Neuron (in vitro differentiated cells): ENCODE data around the gene DPP4.

ENCODE experiments used
- H2AFZ ChIP-seq: one replicate; pipeline ENCODE4 v1.6.1; 2013; ENCODE audit warnings: low read depth, mild to moderate bottlenecking, inconsistent platforms, low read length, moderate library complexity
- H3K27me3 ChIP-seq: one replicate; pipeline ENCODE4 v1.6.1; 2013; ENCODE audit warnings: low read length; ENCODE audit not compliant: insufficient read depth
- H3K36me3 ChIP-seq: one replicate; pipeline ENCODE4 v1.6.1; 2013; ENCODE audit warnings: low read length; ENCODE audit not compliant: insufficient read depth
- H3K4me1 ChIP-seq: one replicate; pipeline ENCODE4 v1.6.1; 2013; ENCODE audit warnings: low read length; ENCODE audit not compliant: insufficient read depth
- H3K4me3 ChIP-seq: 2 replicates; pipeline ENCODE4 v1.5.1; 2013; ENCODE audit warnings: mild to moderate bottlenecking, low read length, moderate library complexity
- H3K9me3 ChIP-seq: one replicate; pipeline ENCODE4 v1.6.1; 2013; ENCODE audit warnings: low read length

DPP4 gene

DNA sequence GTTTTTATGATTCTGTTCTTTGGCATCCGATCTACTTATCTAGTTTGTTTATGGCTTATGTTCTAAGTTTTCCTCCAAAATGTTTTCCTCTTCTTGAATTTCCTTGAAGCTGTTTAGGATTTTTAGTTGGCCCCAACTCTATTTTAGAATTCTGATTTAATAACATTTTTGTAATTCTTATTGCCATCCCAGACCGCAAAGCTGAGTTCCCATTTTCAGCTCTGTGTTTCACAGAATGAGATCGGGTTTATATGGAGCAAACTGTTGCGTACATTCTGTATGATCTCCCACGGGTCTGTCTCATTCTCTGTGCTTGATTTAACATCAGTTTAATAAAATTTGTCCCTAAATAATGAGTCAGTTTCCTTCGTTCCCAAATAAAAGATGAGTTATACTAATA lies 59.3 kb downstream of the DPP4 start:
- Histone ChIP-seq H3K9me3 (no peaks in the 10 kb centered on the region), H3K4me1 (peaks cover 8% of the 10 kb centered on the region), H3K27me3 (no peaks in the 10 kb centered on the region), H3K4me3 (no peak overlapping the region), H2AFZ (no peak overlapping the region), H3K36me3 (no peaks in the 10 kb centered on the region)

DNA sequence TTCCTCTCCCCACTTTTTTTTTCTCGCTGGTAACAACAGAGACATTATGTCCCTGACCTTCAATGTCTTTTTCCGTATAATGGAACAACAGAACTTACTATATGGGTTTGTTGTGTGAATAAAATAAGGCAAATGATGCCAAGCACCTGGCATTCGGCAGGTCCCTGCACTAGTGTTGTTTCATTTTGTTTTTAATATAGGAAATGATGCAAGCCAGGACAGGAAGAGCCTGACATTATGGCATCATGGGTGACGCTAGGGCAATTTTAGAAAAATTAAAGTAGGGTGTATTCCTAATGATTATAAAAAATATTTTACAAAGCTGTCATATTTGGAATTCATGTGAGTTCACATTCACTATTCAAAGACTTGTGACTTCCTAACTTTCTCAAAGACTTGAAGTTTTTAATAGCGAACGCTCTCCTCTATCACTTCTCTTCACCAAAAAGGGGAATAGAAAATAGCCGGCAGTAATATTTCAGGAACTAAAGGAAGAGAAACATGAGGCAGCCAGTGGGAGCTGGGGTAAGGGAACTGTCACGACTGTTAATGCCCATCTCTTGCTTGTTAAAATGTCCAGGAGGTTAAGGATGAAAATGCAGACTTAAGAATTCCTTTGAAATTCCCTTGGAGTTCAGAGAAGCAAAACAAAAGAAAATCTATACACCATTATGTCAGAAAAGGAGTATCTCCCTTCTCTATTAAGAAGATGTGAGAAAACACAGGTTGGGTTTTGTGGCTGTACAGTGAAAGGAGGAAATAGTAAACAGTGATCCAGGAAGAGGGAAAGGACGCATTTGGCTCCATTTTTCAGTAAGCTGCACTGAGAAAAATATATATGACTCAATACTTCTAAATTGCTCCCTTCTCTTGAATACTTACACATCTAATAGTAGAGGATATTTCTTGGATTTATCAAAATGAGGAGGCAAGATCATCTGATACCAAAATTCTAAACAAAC lies 60.2 kb downstream of the DPP4 start:
- no peaks in the 10 kb centered on the region for H3K36me3 ChIP-seq
- no peak overlapping the region for H3K4me3 ChIP-seq
- peaks cover 8% of the 10 kb centered on the region for H3K4me1 ChIP-seq
- H2AFZ ChIP-seq = no peak overlapping the region
- H3K9me3 ChIP-seq = no peaks in the 10 kb centered on the region
- no peaks in the 10 kb centered on the region for H3K27me3 ChIP-seq

GRCh38 chr2:162012565-162013058 lies 61.4 kb downstream of the DPP4 start:
- no peaks in the 10 kb centered on the region for H3K9me3 ChIP-seq
- H3K4me1 ChIP-seq = peaks cover 8% of the 10 kb centered on the region
- no peak overlapping the region for H2AFZ ChIP-seq
- H3K4me3 ChIP-seq = no peak overlapping the region
- no peaks in the 10 kb centered on the region for H3K36me3 ChIP-seq
- no peaks in the 10 kb centered on the region for H3K27me3 ChIP-seq

GRCh38 chr2:162011706-162012564 lies 62.1 kb downstream of the DPP4 start:
- Histone ChIP-seq H2AFZ (no peak overlapping the region), H3K27me3 (no peaks in the 10 kb centered on the region), H3K9me3 (no peaks in the 10 kb centered on the region), H3K36me3 (no peaks in the 10 kb centered on the region), H3K4me1 (peaks cover 8% of the 10 kb centered on the region), H3K4me3 (no peak overlapping the region)

GRCh38 chr2:162009543-162009942 lies 64.5 kb downstream of the DPP4 start:
- Histone ChIP-seq H3K27me3 (no peaks in the 10 kb centered on the region), H2AFZ (no peak overlapping the region), H3K4me3 (no peak overlapping the region), H3K36me3 (no peaks in the 10 kb centered on the region), H3K4me1 (peaks cover 8% of the 10 kb centered on the region), H3K9me3 (no peaks in the 10 kb centered on the region)

DNA sequence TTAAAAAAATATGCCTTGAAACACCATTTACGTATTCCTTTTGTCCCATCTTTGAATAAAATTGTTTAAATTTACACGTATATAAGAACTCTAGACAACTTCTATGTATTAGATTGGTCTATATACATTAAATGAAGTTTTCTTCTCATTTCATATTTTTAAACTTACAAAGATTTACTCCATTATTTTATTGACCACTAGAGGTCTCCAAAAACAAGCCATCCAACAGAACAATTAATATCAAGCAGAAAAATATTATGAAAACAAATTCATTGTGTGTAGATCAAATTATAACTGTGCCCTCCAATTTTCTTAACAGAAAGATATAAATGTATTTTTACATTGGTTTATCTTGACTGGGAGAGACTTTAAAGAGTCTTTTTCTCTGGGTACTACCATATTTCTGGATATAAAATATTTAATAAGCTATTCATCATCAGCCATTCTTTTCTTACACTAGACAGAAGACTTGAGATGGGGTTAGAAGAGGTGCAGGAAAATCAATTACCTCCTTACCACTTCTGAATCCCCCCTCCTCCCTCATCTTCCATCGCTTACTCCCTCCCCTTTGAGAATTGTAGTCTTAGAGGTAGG lies 66.5 kb downstream of the DPP4 start:
- H3K27me3 ChIP-seq = no peaks in the 10 kb centered on the region
- H3K4me3 ChIP-seq = no peak overlapping the region
- H3K9me3 ChIP-seq = no peaks in the 10 kb centered on the region
- H2AFZ ChIP-seq = no peak overlapping the region
- no peaks in the 10 kb centered on the region for H3K36me3 ChIP-seq
- peaks cover 7% of the 10 kb centered on the region for H3K4me1 ChIP-seq

- Histone ChIP-seq H2AFZ (no peak overlapping the region), H3K9me3 (no peaks in the 10 kb centered on the region), H3K4me1 (peaks cover 19% of the 10 kb centered on the region), H3K4me3 (no peak overlapping the region), H3K36me3 (no peaks in the 10 kb centered on the region), H3K27me3 (no peaks in the 10 kb centered on the region)
Measured at GRCh38 chr2:162006337-162006736, 67.7 kb downstream of the DPP4 start.

- Histone ChIP-seq H3K27me3 (no peaks in the 10 kb centered on the region), H3K9me3 (no peaks in the 10 kb centered on the region), H3K4me3 (no peak overlapping the region), H3K36me3 (no peaks in the 10 kb centered on the region), H2AFZ (no peak overlapping the region), H3K4me1 (peaks cover 19% of the 10 kb centered on the region)
Measured at GRCh38 chr2:162004031-162004430, 70.0 kb downstream of the DPP4 start.

- Histone ChIP-seq H3K36me3 (no peaks in the 10 kb centered on the region), H3K9me3 (no peaks in the 10 kb centered on the region), H3K4me3 (no peak overlapping the region), H3K4me1 (peaks cover 19% of the 10 kb centered on the region), H3K27me3 (no peaks in the 10 kb centered on the region), H2AFZ (no peak overlapping the region)
Measured at GRCh38 chr2:162002623-162003235, 71.3 kb downstream of the DPP4 start.

DNA sequence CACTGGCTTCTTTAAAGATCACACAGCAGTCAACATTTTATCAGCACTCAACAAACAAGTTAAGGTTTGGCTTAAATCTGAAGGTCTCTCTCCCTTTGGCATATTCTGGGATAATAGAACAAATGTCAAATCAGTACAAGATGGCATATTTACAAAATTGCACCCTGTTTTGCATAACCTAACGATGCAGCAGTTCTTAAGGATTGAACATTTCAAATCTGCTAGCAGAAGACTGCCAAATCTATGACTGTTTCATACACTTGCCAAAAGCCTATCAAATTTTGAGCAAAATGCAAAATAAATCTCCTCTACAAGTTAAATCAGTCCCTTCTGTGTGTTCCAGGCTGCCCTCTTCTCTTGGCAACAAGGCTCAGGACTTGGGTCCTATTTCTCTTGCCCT lies 73.6 kb downstream of the DPP4 start:
- Histone ChIP-seq H3K4me1 (peaks cover 23% of the 10 kb centered on the region), H3K9me3 (no peaks in the 10 kb centered on the region), H3K27me3 (no peaks in the 10 kb centered on the region), H3K4me3 (no peak overlapping the region), H3K36me3 (no peaks in the 10 kb centered on the region), H2AFZ (no peak overlapping the region)

GRCh38 chr2:161999321-161999720 lies 74.7 kb downstream of the DPP4 start:
- H3K36me3 ChIP-seq = no peaks in the 10 kb centered on the region
- H3K4me3 ChIP-seq = no peak overlapping the region
- peaks cover 27% of the 10 kb centered on the region for H3K4me1 ChIP-seq
- no peaks in the 10 kb centered on the region for H3K27me3 ChIP-seq
- H2AFZ ChIP-seq = no peak overlapping the region
- H3K9me3 ChIP-seq = no peaks in the 10 kb centered on the region

DNA sequence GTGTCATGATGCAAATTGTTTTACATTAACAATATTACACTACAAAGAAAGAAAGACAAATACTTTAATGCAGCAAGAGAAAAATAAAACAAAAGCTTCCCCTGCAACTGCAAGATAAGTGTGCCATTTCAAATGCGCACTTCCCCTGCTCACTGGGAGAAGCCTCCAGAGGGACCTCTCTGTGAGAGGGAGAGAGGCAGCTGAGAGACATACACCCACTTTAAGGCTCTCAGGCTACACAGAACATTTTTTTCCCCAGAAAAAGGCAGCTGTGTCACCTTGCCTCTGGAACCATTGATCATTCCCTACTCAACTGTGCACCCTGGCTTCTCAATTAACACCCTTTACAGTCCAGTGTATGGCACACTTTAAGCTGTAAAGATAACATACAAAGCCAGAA lies 75.2 kb downstream of the DPP4 start:
- no peaks in the 10 kb centered on the region for H3K36me3 ChIP-seq
- H3K4me3 ChIP-seq = no peak overlapping the region
- H3K4me1 ChIP-seq = peaks cover 27% of the 10 kb centered on the region
- H3K27me3 ChIP-seq = no peaks in the 10 kb centered on the region
- H3K9me3 ChIP-seq = no peaks in the 10 kb centered on the region
- H2AFZ ChIP-seq = no peak overlapping the region
